VCaP (cell line): ENCODE results near the gene TLCD3B.

Experiments used
- H3K27ac ChIP-seq: fragments of 450-650 bp; 2 replicates; pipeline ENCODE4 v1.5.1; 2017
- CTCF ChIP-seq: fragments of 450-650 bp; conservative IDR thresholded peaks from 2 replicates; pipeline ENCODE4 v1.5.1; 2017; ENCODE audit warnings: mild to moderate bottlenecking, moderate library complexity

TLCD3B gene

GRCh38 chr16:30069611-30070462 is 38.8 kb upstream of the TLCD3B start:
- H3K27ac ChIP-seq: no peak overlapping the region
- no peak for TF ChIP-seq CTCF

- H3K27ac ChIP-seq: no peak overlapping the region
- TF ChIP-seq CTCF: peak; percentile 58
Measured at GRCh38 chr16:30068750-30069610, 37.9 kb upstream of the TLCD3B start.

- TF ChIP-seq CTCF: no peak
- peak overlapping the region; percentile 93; the same call in 1 of the 2 replicates for H3K27ac ChIP-seq
Measured at GRCh38 chr16:30068333-30068732, 37.3 kb upstream of the TLCD3B start.

GRCh38 chr16:30067584-30067916 is 36.5 kb upstream of the TLCD3B start:
- no peak for TF ChIP-seq CTCF
- peak overlapping the region; percentile 93; the same call in 1 of the 2 replicates for H3K27ac ChIP-seq

GRCh38 chr16:30066761-30067583 is 35.9 kb upstream of the TLCD3B start:
- TF ChIP-seq CTCF: no peak
- H3K27ac ChIP-seq: peak overlapping the region; percentile 93

- H3K27ac ChIP-seq: peak overlapping the region; percentile 93
- TF ChIP-seq CTCF: no peak
Measured at GRCh38 chr16:30065943-30066760, 35.1 kb upstream of the TLCD3B start.
